B cell (primary cell): ENCODE measurements around the gene TCEA3. TPM values are rescaled to one million over a fixed set of nuclear protein-coding genes. Genes with fewer than 3 reads are reported as not detected.

Source experiments
- ATAC-seq: fragments of 200-7000 bp; cut with Tn5 transposase; one replicate; pipeline ENCODE4 v1.10.0; 2021; ENCODE audit warnings: low read depth, mild to moderate bottlenecking, moderate number of reproducible peaks, moderate library complexity
- CTCF ChIA-PET: fragments of 350-600 bp; sonication (Branson Sonifier 250); formaldehyde crosslinking; loops from one replicate; lab custom pipeline; 2021; ENCODE audit warnings: antibody characterized with exemption, inconsistent platforms; lab: Charles Lee
- POLR2A ChIA-PET: fragments of 350-600 bp; sonication (Branson Sonifier 250); formaldehyde crosslinking; loops from one replicate; lab custom pipeline; 2021; ENCODE audit warnings: antibody characterized with exemption; lab: Charles Lee
- DNase-seq: peaks from one replicate; pipeline ENCODE4 v3.0.0; 2013
- H2AFZ ChIP-seq: 2 replicates; pipeline ENCODE4 v1.6.1; 2012; ENCODE audit warnings: mild to moderate bottlenecking, low read depth, low read length; ENCODE audit not compliant: insufficient read depth, poor library complexity, severe bottlenecking
- H3K27ac ChIP-seq, 2 donors: 1 replicate in 1 of 2; 2 replicates in 1 of 2; pipeline ENCODE4 v1.5.1; 2012 to 2013; ENCODE audit warnings: low read length in 2 of 2, mild to moderate bottlenecking in 2 of 2, moderate library complexity in 1 of 2
- H3K27me3 ChIP-seq, 4 experiments: fragments of 200-600 bp in 1 of 4; sonication (generic) in 1 of 4; replicated peaks in 1 of 4; 1 replicate in 2 of 4; 2 replicates in 2 of 4; pipeline versions ENCODE4 v1.6.1 to v1.7.0; 2013 to 2016; ENCODE audit warnings: low read length in 3 of 4, mild to moderate bottlenecking in 2 of 4, mixed read lengths in 1 of 4, moderate library complexity in 1 of 4; ENCODE audit not compliant: insufficient read depth in 4 of 4, control insufficient read depth in 3 of 4; ENCODE audit errors: control extremely low read depth in 1 of 4
- H3K36me3 ChIP-seq, 2 experiments: replicated peaks in 1 of 2; 1 replicate in 1 of 2; 2 replicates in 1 of 2; pipeline versions ENCODE4 v1.6.1 to v1.7.1; 2013; ENCODE audit warnings: low read length in 1 of 2; ENCODE audit not compliant: insufficient read depth in 2 of 2, control insufficient read depth in 1 of 2; ENCODE audit errors: control extremely low read depth in 1 of 2, extremely low read depth in 1 of 2
- H3K4me1 ChIP-seq, 2 donors: fragments of 200-600 bp in 1 of 2; sonication (generic) in 1 of 2; 1 replicate in 1 of 2; 2 replicates in 1 of 2; pipeline versions ENCODE4 v1.5.1 to v1.6.1; 2013 to 2017; ENCODE audit warnings: low read length in 2 of 2; ENCODE audit not compliant: control insufficient read depth in 2 of 2, insufficient read depth in 2 of 2
- H3K4me2 ChIP-seq: replicated peaks from 2 replicates; pipeline ENCODE3; 2012; ENCODE audit warnings: mild to moderate bottlenecking, low read depth, low read length; ENCODE audit not compliant: poor library complexity, severe bottlenecking
- H3K4me3 ChIP-seq, 5 experiments: fragments of 200-600 bp in 1 of 5; sonication (generic) in 1 of 5; 1 replicate in 3 of 5; 2 replicates in 2 of 5; pipeline versions ENCODE4 v1.5.1 to v1.7.0; 2011 to 2016; ENCODE audit warnings: low read length in 4 of 5, mild to moderate bottlenecking in 4 of 5, low read depth in 2 of 5, control low read depth in 1 of 5, moderate library complexity in 1 of 5; ENCODE audit not compliant: insufficient read depth in 1 of 5; ENCODE audit errors: control extremely low read depth in 1 of 5, extremely low read depth in 1 of 5
- H3K79me2 ChIP-seq: fragments of 200-600 bp; sonication (generic); one replicate; pipeline ENCODE4 v1.6.0; 2016; ENCODE audit warnings: low read length; ENCODE audit not compliant: control insufficient read depth, insufficient read depth
- H3K9ac ChIP-seq: fragments of 200-600 bp; sonication (generic); 2 replicates; pipeline ENCODE4 v1.6.1; 2017; ENCODE audit warnings: mild to moderate bottlenecking, low read length, moderate library complexity
- H3K9me3 ChIP-seq, 3 donors: one replicate each; pipeline versions ENCODE4 v1.6.1 to v1.7.1; 2013; ENCODE audit warnings: low read length in 2 of 3; ENCODE audit not compliant: control insufficient read depth in 2 of 3, insufficient read depth in 1 of 3; ENCODE audit errors: control extremely low read depth in 1 of 3
- H4K20me1 ChIP-seq: 2 replicates; pipeline ENCODE4 v1.6.0; 2012; ENCODE audit warnings: mild to moderate bottlenecking, low read length; ENCODE audit not compliant: insufficient read depth, control insufficient read depth, poor library complexity, severe bottlenecking
- H3K27ac Mint-ChIP-seq: one replicate; pipeline ENCODE4 v1.8.0; 2021; ENCODE audit warnings: mixed read lengths
- H3K27me3 Mint-ChIP-seq: one replicate; pipeline ENCODE4 v1.8.0; 2021; ENCODE audit warnings: mixed read lengths
- H3K4me1 Mint-ChIP-seq: one replicate; pipeline ENCODE4 v1.8.0; 2021; ENCODE audit warnings: mixed read lengths
- H3K4me3 Mint-ChIP-seq: one replicate; pipeline ENCODE4 v1.8.0; 2021; ENCODE audit warnings: mixed read lengths
- H3K9me3 Mint-ChIP-seq: one replicate; pipeline ENCODE4 v1.8.0; 2022; ENCODE audit warnings: mixed read lengths; ENCODE audit not compliant: insufficient read depth
- CTCF ChIP-seq: fragments of 200-600 bp; IDR thresholded peaks from one replicate; pipeline ENCODE4 v1.8.0; 2022; ENCODE audit warnings: antibody characterized with exemption, mild to moderate bottlenecking
- EZH2 ChIP-seq: IDR thresholded peaks from 2 replicates; pipeline ENCODE4 v1.6.1; 2012; ENCODE audit warnings: borderline replicate concordance, low read depth, mild to moderate bottlenecking, moderate library complexity, low read length; ENCODE audit not compliant: insufficient read depth, poor library complexity, severe bottlenecking
- WGBS: methylation state at CpG from one replicate; pipeline ENCODE4 v1.1.5; 2013; ENCODE audit warnings: missing lambda C conversion rate; ENCODE audit not compliant: insufficient coverage; 5-methylcytosine and 5-hydroxymethylcytosine counted together
- intact Hi-C: fragments of 100-400 bp; cut with micrococcal nuclease; formaldehyde crosslinking; loops from one replicate; pipeline ENCODE4 v1.10.0; 2022
- polyA plus RNA-seq: library from polyadenylated mRNA; depleted of rRNA; stranded (reverse); fragments of >200 nt; gene quantifications from 2 replicates; pipeline ENCODE4 v1.2.3, GENCODE V29; 2012
- total RNA-seq, 2 donors: library from RNA; stranded (reverse); fragments of 120-200 nt in 1 of 2; gene quantifications; 1 replicate in 1 of 2; 2 replicates in 1 of 2; pipeline versions ENCODE4 v1.2.3 to v1.2.4, GENCODE V29; 2013 to 2022

TCEA3 gene
- total and polyA plus RNA-seq, 2 donors (not counting 1 experiment from before 2014, with no cell fraction given): 0.22 TPM; not detected in 1

GRCh38 chr1:23442751-23443150, 18.2 kb upstream of the TCEA3 start:
- TF ChIP-seq CTCF: no peak
- no peak for TF ChIP-seq EZH2
- CTCF ChIA-PET: no interaction called here
- no peak overlapping the region for H3K27ac Mint-ChIP-seq
- intact Hi-C loops: no loop called here
- POLR2A ChIA-PET: no interaction called here
- H3K9me3 Mint-ChIP-seq: no peaks in the 10 kb centered on the region
- Histone ChIP-seq H3K9ac (no peak overlapping the region), H3K27ac (no peak overlapping the region), H3K79me2 (no peaks in the 10 kb centered on the region), H4K20me1 (no peaks in the 10 kb centered on the region), H3K4me1 (no peaks in the 10 kb centered on the region), H2AFZ (no peak overlapping the region), H3K36me3 (no peaks in the 10 kb centered on the region), H3K4me3 (no peak overlapping the region), H3K27me3 (no peaks in the 10 kb centered on the region), H3K9me3 (no peaks in the 10 kb centered on the region), H3K4me2 (no peak overlapping the region)
- H3K4me1 Mint-ChIP-seq: no peaks in the 10 kb centered on the region
- peaks cover 4% of the 10 kb centered on the region for H3K27me3 Mint-ChIP-seq
- WGBS: 82% methylated on average over 2 of the region's 3 CpGs
- ATAC-seq (no peak), DNase-seq (no peak)
- no peak overlapping the region for H3K4me3 Mint-ChIP-seq

GRCh38 chr1:23441446-23442148, 17.0 kb upstream of the TCEA3 start:
- Histone ChIP-seq H3K27me3 (no peaks in the 10 kb centered on the region), H3K4me3 (no peak overlapping the region), H3K36me3 (no peaks in the 10 kb centered on the region), H3K4me2 (no peak overlapping the region), H2AFZ (no peak overlapping the region), H4K20me1 (no peaks in the 10 kb centered on the region), H3K79me2 (no peaks in the 10 kb centered on the region), H3K9me3 (no peaks in the 10 kb centered on the region), H3K9ac (no peak overlapping the region), H3K27ac (no peak overlapping the region), H3K4me1 (no peaks in the 10 kb centered on the region)
- CTCF ChIA-PET: no interaction called here
- intact Hi-C loops: no loop called here
- TF ChIP-seq EZH2 (no peak), CTCF (no peak)
- Mint-ChIP-seq H3K9me3 (no peaks in the 10 kb centered on the region), H3K4me1 (no peaks in the 10 kb centered on the region), H3K27ac (no peak overlapping the region), H3K27me3 (peaks cover 6% of the 10 kb centered on the region), H3K4me3 (no peak overlapping the region)
- POLR2A ChIA-PET: no interaction called here
- 77% methylated on average over 3 of the region's 8 CpGs for WGBS
- ATAC-seq: no peak
- no peak for DNase-seq
